NCI-H460 (cell line): ENCODE data around the gene BAG1. TPM values are rescaled to one million over a fixed set of nuclear protein-coding genes. Genes with fewer than 3 reads are reported as not detected.

Experiments
- DNase-seq: peaks from one replicate; pipeline ENCODE4 v3.0.0-alpha.2; 2016; ENCODE audit warnings: low read depth; ENCODE audit errors: extremely low read depth
- polyA plus RNA-seq: library from polyadenylated mRNA; depleted of rRNA; stranded (reverse); fragments of >200 nt; gene quantifications from 2 replicates; pipeline ENCODE4 v1.2.3, GENCODE V29; 2014; cell fraction: nucleus; rRNA removed
- total RNA-seq: library from RNA; depleted of rRNA; stranded (reverse); fragments of >200 nt; shearing (Covaris generic); gene quantifications from 2 replicates; pipeline ENCODE4 v1.2.3, GENCODE V29; 2014; rRNA removed

Gene BAG1
- 33.3 and 34.9 TPM in 2 replicates for total RNA-seq
- 102 and 108 TPM in 2 replicates for polyA plus RNA-seq

- peak; percentile 98 for DNase-seq
Measured at GRCh38 chr9:33264473-33265177, at the start of gene BAG1, which contains the start of gene CHMP5. Gene BAG1, minus strand, starts transcription at chr9:33264708. Gene CHMP5, plus strand, starts transcription at chr9:33265049. Its CDS starts 30 bp downstream, at chr9:33265079.

GRCh38 chr9:33311953-33312352 is 47.4 kb upstream of the BAG1 start:
- no peak for DNase-seq

- DNase-seq, result no peak
Measured at GRCh38 chr9:33310748-33311147, 46.2 kb upstream of the BAG1 start.

GRCh38 chr9:33309903-33310302 is 45.4 kb upstream of the BAG1 start:
- no peak for DNase-seq

- no peak for DNase-seq
Measured at GRCh38 chr9:33307067-33307466, 42.6 kb upstream of the BAG1 start.

GRCh38 chr9:33306037-33306436 is 41.5 kb upstream of the BAG1 start:
- peak; percentile 83 for DNase-seq

GRCh38 chr9:33304362-33304761 is 39.9 kb upstream of the BAG1 start:
- DNase-seq, result no peak

GRCh38 chr9:33300546-33300945 is 36.0 kb upstream of the BAG1 start:
- DNase-seq, result no peak

GRCh38 chr9:33297432-33297831 is 32.9 kb upstream of the BAG1 start:
- no peak for DNase-seq

- DNase-seq, result no peak
Measured at GRCh38 chr9:33295571-33295970, 31.1 kb upstream of the BAG1 start.

GRCh38 chr9:33294670-33295432 is 30.3 kb upstream of the BAG1 start:
- no peak for DNase-seq

- no peak for DNase-seq
Measured at GRCh38 chr9:33293782-33294181, 29.3 kb upstream of the BAG1 start.

- DNase-seq, result no peak
Measured at GRCh38 chr9:33291901-33292300, 27.4 kb upstream of the BAG1 start.

- no peak for DNase-seq
Measured at GRCh38 chr9:33291031-33291397, 26.5 kb upstream of the BAG1 start.

GRCh38 chr9:33290247-33291030 is 25.9 kb upstream of the BAG1 start, which contains the start of gene NFX1:
Gene NFX1, plus strand, starts transcription at chr9:33290516. Its CDS starts 57 bp downstream, at chr9:33290573.
- peak; percentile 95 for DNase-seq

- no peak for DNase-seq
Measured at GRCh38 chr9:33289936-33290246, 25.4 kb upstream of the BAG1 start.

- DNase-seq, result no peak
Measured at GRCh38 chr9:33289496-33289895, 25.0 kb upstream of the BAG1 start.

GRCh38 chr9:33288828-33289483 is 24.4 kb upstream of the BAG1 start:
- DNase-seq, result no peak

- no peak for DNase-seq
Measured at GRCh38 chr9:33288235-33288634, 23.7 kb upstream of the BAG1 start.

- peak; percentile 64 for DNase-seq
Measured at GRCh38 chr9:33287087-33287490, 22.6 kb upstream of the BAG1 start.

- no peak for DNase-seq
Measured at GRCh38 chr9:33285502-33285901, 21.0 kb upstream of the BAG1 start.
